Keratinocyte (primary cell): Measurements from ENCODE around the gene CD8A. TPM values are rescaled to one million over a fixed set of nuclear protein-coding genes. Genes with fewer than 3 reads are reported as not detected.

Experiments
- DNase-seq: peaks from one replicate; pipeline ENCODE4 v3.0.0-alpha.2; 2011; ENCODE audit warnings: low read depth, missing footprints, low spot score
- FAIRE-seq: peaks from 2 replicates; lab custom pipeline; 2011; peaks lifted over from hg19 to GRCh38; lab: Jason Lieb, UNC
- H2AFZ ChIP-seq: 2 replicates; pipeline ENCODE4 v1.6.0; 2012; ENCODE audit warnings: low read length, control low read depth, inconsistent platforms; ENCODE audit not compliant: control insufficient read depth
- H3K27ac ChIP-seq: 2 replicates; pipeline ENCODE4 v1.5.1; 2011; ENCODE audit warnings: low read length; ENCODE audit not compliant: control insufficient read depth, insufficient read depth
- H3K27me3 ChIP-seq: 3 replicates; pipeline ENCODE4 v1.6.0; 2011; ENCODE audit warnings: low read length; ENCODE audit not compliant: control insufficient read depth, insufficient read depth; ENCODE audit errors: extremely low read depth
- H3K36me3 ChIP-seq, 2 experiments: 2 replicates in 1 of 2; 3 replicates in 1 of 2; pipeline ENCODE4 v1.5.1; 2011; ENCODE audit warnings: low read length in 2 of 2, mild to moderate bottlenecking in 1 of 2; ENCODE audit not compliant: control insufficient read depth in 2 of 2, insufficient read depth in 2 of 2; ENCODE audit errors: extremely low read depth in 1 of 2
- H3K4me1 ChIP-seq: 3 replicates; pipeline ENCODE4 v1.5.1; 2011; ENCODE audit warnings: low read length; ENCODE audit not compliant: control insufficient read depth, insufficient read depth; ENCODE audit errors: extremely low read depth
- H3K4me2 ChIP-seq: 3 replicates; pipeline ENCODE4 v1.6.0; 2011; ENCODE audit warnings: low read depth, low read length; ENCODE audit not compliant: control insufficient read depth, insufficient read depth; ENCODE audit errors: extremely low read depth
- H3K4me3 ChIP-seq, 3 experiments: fragments of 200-600 bp in 1 of 3; sonication (generic) in 1 of 3; 2 replicates in 2 of 3; 3 replicates in 1 of 3; pipeline ENCODE4 v1.5.1; 2011 to 2016; ENCODE audit warnings: low read length in 3 of 3, mild to moderate bottlenecking in 3 of 3, control low read depth in 2 of 3, inconsistent platforms in 1 of 3, low read depth in 1 of 3, mixed read lengths in 1 of 3, mixed run types in 1 of 3, moderate library complexity in 1 of 3; ENCODE audit not compliant: control insufficient read depth in 2 of 3, insufficient read depth in 2 of 3; ENCODE audit errors: extremely low read depth in 1 of 3
- H3K79me2 ChIP-seq: 2 replicates; pipeline ENCODE4 v1.6.0; 2012; ENCODE audit warnings: low read length; ENCODE audit not compliant: control insufficient read depth, insufficient read depth
- H3K9ac ChIP-seq: 3 replicates; pipeline ENCODE4 v1.6.0; 2011; ENCODE audit warnings: low read length; ENCODE audit not compliant: control insufficient read depth, insufficient read depth; ENCODE audit errors: extremely low read depth
- H3K9me1 ChIP-seq: 3 replicates; pipeline ENCODE4 v1.6.0; 2011; ENCODE audit warnings: low read length; ENCODE audit not compliant: control insufficient read depth, insufficient read depth; ENCODE audit errors: extremely low read depth
- H3K9me3 ChIP-seq: 2 replicates; pipeline ENCODE4 v1.5.1; 2012; ENCODE audit warnings: low read depth, low read length; ENCODE audit not compliant: control insufficient read depth
- H4K20me1 ChIP-seq: 3 replicates; pipeline ENCODE4 v1.6.0; 2011; ENCODE audit warnings: low read length; ENCODE audit not compliant: control insufficient read depth, insufficient read depth; ENCODE audit errors: extremely low read depth
- EZH2 ChIP-seq: IDR thresholded peaks from one replicate; pipeline ENCODE4 v1.6.1; 2012; ENCODE audit warnings: inconsistent platforms, mild to moderate bottlenecking, low read length, moderate library complexity
- dilution Hi-C: fragments of 300-500 bp; cut with MboI; formaldehyde crosslinking; loops from one replicate; pipeline ENCODE4 v1.7.0; 2020; ENCODE audit warnings: low sequenced_read_pairs; ENCODE audit not compliant: extremely low pct_ligation_motif_present
- polyA plus RNA-seq, 5 experiments: library from polyadenylated mRNA; depleted of rRNA in 3 of 5; stranded (reverse) in 3 of 5; stranded (forward) in 1 of 5; unstranded in 1 of 5; fragments of >200 nt; gene quantifications; 1 replicate in 1 of 5; 2 replicates in 3 of 5; 3 replicates in 1 of 5; pipeline versions ENCODE4 v1.2.1 to v1.2.3, GENCODE V29; 2011 to 2012; ENCODE audit warnings: missing spikeins in 2 of 5, low read depth in 1 of 5, low replicate concordance in 1 of 5
- TF ChIP-seq, protein P1 (sequence below), 3 experiments: IDR thresholded peaks in 1 of 3; conservative IDR thresholded peaks in 1 of 3; optimal IDR thresholded peaks in 1 of 3; 2 replicates in 2 of 3; 3 replicates in 1 of 3; pipeline versions ENCODE3 to v1.5.1; 2011; ENCODE audit warnings: low read length in 3 of 3, mild to moderate bottlenecking in 3 of 3, moderate library complexity in 2 of 3, control low read depth in 1 of 3, inconsistent platforms in 1 of 3; ENCODE audit not compliant: insufficient read depth in 2 of 3; ENCODE audit errors: extremely low read depth in 1 of 3

Gene CD8A
- polyA plus RNA-seq, 1 donor (not counting 4 experiments of a cell fraction or from before 2014, with no cell fraction given): 0.10 TPM

DNA sequence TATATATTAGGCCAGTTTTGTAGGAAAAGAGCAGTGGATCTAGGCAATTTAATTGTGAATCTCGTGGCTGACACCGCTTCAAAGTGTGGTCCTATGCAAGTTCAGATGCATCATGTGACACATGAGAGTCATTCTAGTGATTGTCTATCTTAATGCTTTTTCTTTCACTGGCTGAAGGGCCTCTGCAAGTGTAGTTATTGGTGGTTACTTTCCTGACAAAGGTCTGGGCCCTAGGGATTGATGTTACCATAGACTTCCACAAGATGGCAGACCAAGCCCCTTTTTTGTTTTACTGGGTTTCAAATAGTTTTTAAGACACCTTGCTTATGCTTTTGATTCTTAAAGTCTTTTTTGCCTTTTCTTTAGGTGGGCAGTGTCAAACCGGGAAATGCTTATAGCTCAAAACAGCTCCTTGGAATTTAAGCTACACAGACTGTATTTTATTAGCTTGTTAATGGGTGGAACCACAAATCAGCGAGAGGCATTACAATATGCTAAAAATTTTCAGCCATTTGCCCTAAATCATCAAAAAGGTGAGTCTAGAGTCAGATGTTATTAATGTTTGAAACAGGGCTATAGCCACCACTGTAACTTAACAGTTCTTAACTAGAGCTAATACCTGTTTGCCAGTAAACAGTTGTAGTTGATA, 25.9 kb downstream of the CD8A start:
- H4K20me1 ChIP-seq: no peaks in the 10 kb centered on the region
- H3K9ac ChIP-seq: no peak overlapping the region
- H3K4me3 ChIP-seq: no peak overlapping the region
- no peak overlapping the region for H3K4me2 ChIP-seq
- H3K27me3 ChIP-seq: no peaks in the 10 kb centered on the region
- H2AFZ ChIP-seq: no peak overlapping the region
- H3K36me3 ChIP-seq: peaks cover 6 to 8% of the 10 kb centered on the region in 2 experiments
- H3K27ac ChIP-seq: no peak overlapping the region
- peak; percentile 56 for FAIRE-seq
- no peaks in the 10 kb centered on the region for H3K9me1 ChIP-seq
- peak; percentile 4 for DNase-seq
- dilution Hi-C loops: no loop called here
- TF ChIP-seq EZH2: no peak
- TF ChIP-seq, protein P1, sequence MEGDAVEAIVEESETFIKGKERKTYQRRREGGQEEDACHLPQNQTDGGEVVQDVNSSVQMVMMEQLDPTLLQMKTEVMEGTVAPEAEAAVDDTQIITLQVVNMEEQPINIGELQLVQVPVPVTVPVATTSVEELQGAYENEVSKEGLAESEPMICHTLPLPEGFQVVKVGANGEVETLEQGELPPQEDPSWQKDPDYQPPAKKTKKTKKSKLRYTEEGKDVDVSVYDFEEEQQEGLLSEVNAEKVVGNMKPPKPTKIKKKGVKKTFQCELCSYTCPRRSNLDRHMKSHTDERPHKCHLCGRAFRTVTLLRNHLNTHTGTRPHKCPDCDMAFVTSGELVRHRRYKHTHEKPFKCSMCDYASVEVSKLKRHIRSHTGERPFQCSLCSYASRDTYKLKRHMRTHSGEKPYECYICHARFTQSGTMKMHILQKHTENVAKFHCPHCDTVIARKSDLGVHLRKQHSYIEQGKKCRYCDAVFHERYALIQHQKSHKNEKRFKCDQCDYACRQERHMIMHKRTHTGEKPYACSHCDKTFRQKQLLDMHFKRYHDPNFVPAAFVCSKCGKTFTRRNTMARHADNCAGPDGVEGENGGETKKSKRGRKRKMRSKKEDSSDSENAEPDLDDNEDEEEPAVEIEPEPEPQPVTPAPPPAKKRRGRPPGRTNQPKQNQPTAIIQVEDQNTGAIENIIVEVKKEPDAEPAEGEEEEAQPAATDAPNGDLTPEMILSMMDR (optimal IDR thresholded peaks at IDR 0.05 in 1 of 3, IDR thresholded peaks at IDR 0.05 in 1 of 3, conservative IDR thresholded peaks at IDR 0.05 in 1 of 3; ENCODE audit: extremely low read depth in 1 of 3, insufficient read depth in 2 of 3, low read length in 3 of 3): peak; percentile 43 to 62 (median 61)
- no peaks in the 10 kb centered on the region for H3K79me2 ChIP-seq
- no peaks in the 10 kb centered on the region for H3K4me1 ChIP-seq
- no peaks in the 10 kb centered on the region for H3K9me3 ChIP-seq

DNA sequence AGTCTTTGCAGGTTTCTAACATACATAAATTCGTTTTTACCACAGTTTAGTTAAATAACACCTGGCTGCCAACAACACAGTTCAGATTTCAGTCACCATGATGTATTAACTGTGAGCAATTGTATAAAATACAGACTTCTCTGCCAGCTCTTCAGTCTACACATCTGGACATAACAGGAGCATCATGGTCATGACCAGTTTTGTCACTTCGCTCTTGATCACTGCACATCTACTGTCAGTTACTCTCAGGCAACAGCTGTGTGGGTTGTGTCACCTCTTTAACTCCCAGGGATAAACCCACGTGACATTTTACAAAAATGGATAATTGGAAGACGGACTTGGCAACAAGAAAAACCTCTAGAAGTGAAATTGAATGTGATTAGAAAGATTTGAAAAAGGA, 30.3 kb downstream of the CD8A start:
- Histone ChIP-seq H3K9ac (no peak overlapping the region), H3K79me2 (peaks cover 3% of the 10 kb centered on the region), H3K4me1 (no peaks in the 10 kb centered on the region), H3K9me3 (no peaks in the 10 kb centered on the region), H3K27me3 (no peaks in the 10 kb centered on the region), H3K36me3 (peaks cover 0 to 6% of the 10 kb centered on the region in 2 experiments), H3K4me2 (no peak overlapping the region), H2AFZ (no peak overlapping the region), H3K9me1 (no peaks in the 10 kb centered on the region), H3K4me3 (no peak overlapping the region), H4K20me1 (no peaks in the 10 kb centered on the region), H3K27ac (no peak overlapping the region)
- FAIRE-seq (no peak), DNase-seq (no peak)
- TF ChIP-seq EZH2: no peak
- TF ChIP-seq, protein P1 (optimal IDR thresholded peaks at IDR 0.05 in 1 of 3, IDR thresholded peaks at IDR 0.05 in 1 of 3, conservative IDR thresholded peaks at IDR 0.05 in 1 of 3; ENCODE audit: extremely low read depth in 1 of 3, insufficient read depth in 2 of 3, low read length in 3 of 3): no peak
- dilution Hi-C loops: no loop called here
